Thymus (tissue), 11 donors: ENCODE results near the gene MCM3AP. TPM values are rescaled to one million over a fixed set of nuclear protein-coding genes. Genes with fewer than 3 reads are reported as not detected.

Experiments used
- DNase-seq, 9 donors: peaks; one replicate each; pipeline ENCODE4 v3.0.0-alpha.2; 2013; ENCODE audit warnings: low spot score in 9 of 9, low read depth in 6 of 9, missing footprints in 1 of 9
- H3K27ac ChIP-seq, 2 donors: one replicate each; pipeline ENCODE4 v1.5.1; 2013; ENCODE audit warnings: control low read depth in 1 of 2, low read depth in 1 of 2, low read length in 1 of 2, mild to moderate bottlenecking in 1 of 2, moderate library complexity in 1 of 2
- H3K27me3 ChIP-seq, 2 donors: one replicate each; pipeline ENCODE4 v1.5.1; 2013; ENCODE audit warnings: low read length in 1 of 2; ENCODE audit not compliant: control insufficient read depth in 2 of 2, insufficient read depth in 1 of 2
- H3K36me3 ChIP-seq, 2 donors: one replicate each; pipeline ENCODE4 v1.5.1; 2013; ENCODE audit warnings: low read length in 1 of 2, mild to moderate bottlenecking in 1 of 2, moderate library complexity in 1 of 2; ENCODE audit not compliant: control insufficient read depth in 2 of 2, insufficient read depth in 2 of 2
- H3K4me1 ChIP-seq, 2 donors: one replicate each; pipeline ENCODE4 v1.5.1; 2013; ENCODE audit warnings: low read length in 2 of 2; ENCODE audit not compliant: control insufficient read depth in 2 of 2, insufficient read depth in 2 of 2
- H3K4me3 ChIP-seq, 2 donors: one replicate each; pipeline ENCODE4 v1.5.1; 2013; ENCODE audit warnings: low read length in 2 of 2, control low read depth in 1 of 2, mild to moderate bottlenecking in 1 of 2
- H3K9me3 ChIP-seq, 2 donors: one replicate each; pipeline ENCODE4 v1.5.1; 2013; ENCODE audit warnings: low read length in 1 of 2, mild to moderate bottlenecking in 1 of 2; ENCODE audit not compliant: control insufficient read depth in 2 of 2, insufficient read depth in 1 of 2
- WGBS: extraction: QIAGEN DNeasy Blood & Tissue Kit; methylation state at CpG from one replicate; pipeline ENCODE4 v1.1.7; 2013; 5-methylcytosine and 5-hydroxymethylcytosine counted together
- polyA plus RNA-seq: library from polyadenylated mRNA; stranded (reverse); fragments of 200-250 nt; gene quantifications from one replicate; pipeline ENCODE4 v1.2.3, GENCODE V29; 2013
- total RNA-seq: library from RNA; stranded (reverse); fragments of 120-200 nt; gene quantifications from one replicate; pipeline ENCODE4 v1.2.4, GENCODE V29; 2013
- donor health status: healthy.

MCM3AP gene
- total and polyA plus RNA-seq, 2 donors: 38.1 to 80.4 TPM

DNA sequence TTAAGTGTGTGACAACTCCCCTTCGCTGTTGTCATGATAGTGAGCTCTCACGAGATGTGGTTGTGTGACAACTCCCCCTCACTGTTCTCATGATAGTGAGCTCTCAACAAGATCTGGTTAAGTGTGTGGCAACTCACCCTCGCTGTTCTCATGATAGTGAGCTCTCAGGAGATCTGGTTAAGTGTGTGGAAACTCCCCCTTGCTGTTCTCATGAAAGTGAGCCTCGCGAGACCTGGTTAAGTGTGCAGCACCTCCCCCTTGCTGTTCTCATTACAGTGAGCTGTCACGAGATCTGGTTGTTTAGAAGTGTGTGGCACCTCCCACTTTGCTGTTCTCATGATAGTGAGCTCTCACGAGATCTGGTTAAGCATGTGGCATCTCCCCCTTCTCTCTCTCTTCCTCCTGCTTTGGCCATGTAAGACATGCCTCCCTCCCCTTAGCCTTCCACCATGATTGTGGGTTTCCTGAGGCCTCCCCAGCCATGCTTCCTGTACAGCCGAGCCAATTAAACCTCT, 31.7 kb downstream of the MCM3AP start:
- peak in 1 of 9 donors; percentile 40 for DNase-seq
- H3K36me3 ChIP-seq: peaks cover 66 to 90% of the 10 kb centered on the region in 2 donors
- WGBS: 58% methylated on average over 8 of the region's 8 CpGs
- no peaks in the 10 kb centered on the region for H3K4me1 ChIP-seq
- H3K4me3 ChIP-seq: no peak overlapping the region
- H3K27me3 ChIP-seq: no peaks in the 10 kb centered on the region
- H3K27ac ChIP-seq: no peak overlapping the region
- no peaks in the 10 kb centered on the region for H3K9me3 ChIP-seq

DNA sequence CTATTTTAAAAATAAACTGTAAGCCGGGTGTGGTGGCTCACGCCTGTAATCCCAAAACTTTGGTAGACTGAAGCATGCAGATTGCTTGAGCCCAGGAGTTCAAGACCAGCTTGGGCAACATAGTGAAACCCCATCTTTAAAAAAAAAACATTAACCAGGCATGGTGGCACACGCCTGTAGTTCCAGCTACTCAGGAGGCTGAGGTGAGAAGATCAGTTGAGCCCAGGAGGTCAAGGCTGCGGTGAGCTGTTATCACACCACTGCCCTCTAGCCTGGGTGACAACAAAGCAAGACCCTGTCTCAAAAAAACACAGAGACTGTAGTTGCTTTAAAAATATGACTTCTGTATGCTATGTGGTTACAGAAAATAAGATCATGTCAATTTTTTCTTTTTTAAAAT, 32.6 kb downstream of the MCM3AP start:
- Histone ChIP-seq H3K27me3 (no peaks in the 10 kb centered on the region), H3K27ac (no peak overlapping the region), H3K9me3 (no peaks in the 10 kb centered on the region), H3K36me3 (peaks cover 63 to 86% of the 10 kb centered on the region in 2 donors), H3K4me1 (no peaks in the 10 kb centered on the region), H3K4me3 (no peak overlapping the region)
- DNase-seq: no peak
- 94% methylated on average over 4 of the region's 4 CpGs for WGBS

DNA sequence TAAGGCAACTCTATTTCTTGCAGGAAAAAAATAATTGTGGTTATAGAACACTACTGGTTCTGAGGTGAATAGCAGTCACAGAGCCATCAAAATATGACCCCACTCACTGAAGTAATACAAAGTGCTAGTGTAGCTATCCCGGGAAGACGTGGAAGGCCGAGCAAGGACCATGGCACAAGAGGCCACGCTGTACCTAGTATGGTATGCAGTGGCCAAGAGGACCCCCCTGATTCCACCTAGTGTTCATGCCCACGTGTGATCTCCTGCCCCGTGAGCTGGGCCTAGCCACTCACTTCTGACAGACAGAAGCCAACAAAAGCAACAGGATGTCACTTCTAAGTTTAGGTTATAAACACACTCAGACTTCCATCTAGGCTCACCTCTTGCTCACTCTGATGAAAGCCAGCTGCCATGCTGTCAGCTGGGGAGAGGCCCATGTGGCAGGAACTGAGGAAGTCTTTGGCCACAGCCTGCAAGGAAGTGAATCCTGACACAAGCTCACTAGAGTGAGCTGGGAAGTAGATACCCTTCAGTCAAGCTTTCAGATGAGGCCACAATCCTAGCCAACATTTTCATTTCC, 35.2 kb downstream of the MCM3AP start:
- WGBS: 96% methylated on average over 6 of the region's 6 CpGs
- H3K27me3 ChIP-seq: no peaks in the 10 kb centered on the region
- H3K4me1 ChIP-seq: no peaks in the 10 kb centered on the region
- no peak overlapping the region for H3K27ac ChIP-seq
- no peaks in the 10 kb centered on the region for H3K9me3 ChIP-seq
- peaks cover 62 to 86% of the 10 kb centered on the region in 2 donors for H3K36me3 ChIP-seq
- H3K4me3 ChIP-seq: no peak overlapping the region
- no peak for DNase-seq

DNA sequence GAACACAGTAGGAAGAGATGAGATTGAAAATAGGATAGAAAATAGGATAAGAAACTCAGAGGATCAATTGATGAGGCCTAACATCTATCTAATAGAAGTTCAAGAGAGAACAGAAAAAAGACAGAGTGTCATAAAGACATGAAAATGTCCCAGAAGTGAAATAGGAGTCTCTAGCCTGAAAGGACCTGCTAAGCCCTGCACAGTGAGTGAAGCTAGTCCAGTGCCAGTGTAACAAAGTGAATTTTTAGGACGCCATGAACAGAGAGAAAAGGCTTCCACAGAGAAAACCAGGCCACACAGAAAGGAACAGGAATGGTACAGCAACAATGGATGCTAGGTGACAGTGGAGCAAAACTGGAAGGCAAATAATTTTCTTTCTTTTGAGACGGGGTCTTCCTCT, 36.6 kb downstream of the MCM3AP start:
- whole genome bisulfite sequencing: 98% methylated on average over 2 of the region's 2 CpGs
- DNase-seq: no peak
- no peaks in the 10 kb centered on the region for H3K27me3 ChIP-seq
- no peaks in the 10 kb centered on the region for H3K9me3 ChIP-seq
- no peaks in the 10 kb centered on the region for H3K4me1 ChIP-seq
- peaks cover 63 to 86% of the 10 kb centered on the region in 2 donors for H3K36me3 ChIP-seq
- no peak overlapping the region for H3K4me3 ChIP-seq
- no peak overlapping the region for H3K27ac ChIP-seq

DNA sequence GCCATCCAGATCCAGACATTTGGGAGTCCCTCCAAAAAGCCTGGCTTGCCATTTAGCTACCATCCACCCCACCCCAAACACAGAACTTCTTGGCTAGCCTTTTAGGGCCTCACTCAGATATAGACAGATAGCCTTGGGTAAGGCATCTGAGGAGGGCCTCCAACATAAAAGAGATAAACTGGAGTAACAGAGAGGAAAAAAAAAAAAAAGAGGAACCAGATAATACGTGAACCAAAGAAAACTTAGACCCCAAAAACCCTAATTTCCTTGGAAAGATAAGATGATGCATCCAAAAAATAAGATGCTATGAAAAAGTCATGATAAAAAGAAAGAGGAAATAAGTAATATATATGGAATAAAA, 37.0 kb downstream of the MCM3AP start:
- no peak overlapping the region for H3K4me3 ChIP-seq
- H3K27ac ChIP-seq: no peak overlapping the region
- no peak for DNase-seq
- no peaks in the 10 kb centered on the region for H3K4me1 ChIP-seq
- 96% methylated on average over 1 of the region's 1 CpG for WGBS
- peaks cover 63 to 86% of the 10 kb centered on the region in 2 donors for H3K36me3 ChIP-seq
- H3K27me3 ChIP-seq: no peaks in the 10 kb centered on the region
- no peaks in the 10 kb centered on the region for H3K9me3 ChIP-seq

DNA sequence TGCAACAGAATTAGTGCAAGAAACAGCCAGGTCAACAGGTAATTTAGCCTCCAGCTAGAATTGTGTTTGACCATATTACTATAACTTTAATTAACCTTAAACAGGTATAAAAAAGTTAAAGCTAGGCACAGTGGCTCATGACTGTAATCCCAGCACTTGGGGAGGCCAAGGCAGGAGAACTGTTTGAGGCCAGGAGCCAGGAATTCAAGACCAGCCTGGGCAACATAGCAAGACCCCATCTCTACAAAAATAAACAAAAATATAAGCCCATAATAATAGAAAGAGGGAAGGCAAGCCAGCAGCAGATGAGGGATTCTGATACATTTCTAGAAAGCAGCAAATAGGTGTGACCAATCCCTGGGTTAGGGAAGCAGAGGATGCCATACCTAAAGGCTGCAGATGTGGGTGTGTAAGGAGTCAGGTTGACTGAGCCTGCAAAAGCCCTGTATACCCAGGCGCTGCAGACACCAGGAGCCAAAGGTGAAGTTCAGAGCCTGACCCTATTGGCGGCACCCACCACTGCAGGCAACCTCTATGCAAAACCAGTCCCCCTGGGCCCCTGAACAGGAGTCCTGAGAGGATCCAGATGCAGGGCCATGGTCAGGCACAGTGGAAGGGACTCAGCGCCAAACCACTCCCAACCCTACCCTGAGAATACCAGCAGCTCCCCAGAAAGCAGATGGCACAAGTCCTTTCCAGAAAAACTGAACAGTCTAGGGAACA, 37.6 kb downstream of the MCM3AP start:
- Histone ChIP-seq H3K9me3 (no peaks in the 10 kb centered on the region), H3K27ac (no peak overlapping the region), H3K4me3 (no peak overlapping the region), H3K4me1 (no peaks in the 10 kb centered on the region), H3K27me3 (no peaks in the 10 kb centered on the region), H3K36me3 (peaks cover 67 to 86% of the 10 kb centered on the region in 2 donors)
- WGBS: over 99% methylated on average over 3 of the region's 3 CpGs
- DNase-seq: no peak

DNA sequence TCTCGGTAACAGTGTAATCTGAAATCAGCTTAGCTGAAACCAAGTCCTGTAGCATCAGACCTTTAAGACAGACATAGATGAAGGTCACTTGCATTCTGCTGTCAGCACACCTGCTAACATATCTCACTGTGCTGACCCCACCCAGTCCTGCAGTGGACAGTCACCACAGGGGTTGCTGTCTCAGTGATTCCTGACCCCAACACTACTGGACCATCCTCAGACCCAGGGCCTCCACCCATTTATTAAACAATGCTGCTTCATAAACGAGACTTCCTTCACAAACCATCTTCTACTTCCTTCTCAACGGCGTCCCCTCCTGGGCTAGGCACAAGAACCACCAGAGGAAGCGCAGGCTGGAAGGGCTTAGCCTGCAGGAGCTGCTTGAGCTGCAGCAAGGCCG, 39.1 kb downstream of the MCM3AP start:
- H3K4me1 ChIP-seq: no peaks in the 10 kb centered on the region
- H3K4me3 ChIP-seq: no peak overlapping the region
- no peaks in the 10 kb centered on the region for H3K9me3 ChIP-seq
- WGBS: 96% methylated on average over 6 of the region's 6 CpGs
- peaks cover 68 to 88% of the 10 kb centered on the region in 2 donors for H3K36me3 ChIP-seq
- H3K27ac ChIP-seq: no peak overlapping the region
- H3K27me3 ChIP-seq: no peaks in the 10 kb centered on the region
- DNase-seq: no peak

DNA sequence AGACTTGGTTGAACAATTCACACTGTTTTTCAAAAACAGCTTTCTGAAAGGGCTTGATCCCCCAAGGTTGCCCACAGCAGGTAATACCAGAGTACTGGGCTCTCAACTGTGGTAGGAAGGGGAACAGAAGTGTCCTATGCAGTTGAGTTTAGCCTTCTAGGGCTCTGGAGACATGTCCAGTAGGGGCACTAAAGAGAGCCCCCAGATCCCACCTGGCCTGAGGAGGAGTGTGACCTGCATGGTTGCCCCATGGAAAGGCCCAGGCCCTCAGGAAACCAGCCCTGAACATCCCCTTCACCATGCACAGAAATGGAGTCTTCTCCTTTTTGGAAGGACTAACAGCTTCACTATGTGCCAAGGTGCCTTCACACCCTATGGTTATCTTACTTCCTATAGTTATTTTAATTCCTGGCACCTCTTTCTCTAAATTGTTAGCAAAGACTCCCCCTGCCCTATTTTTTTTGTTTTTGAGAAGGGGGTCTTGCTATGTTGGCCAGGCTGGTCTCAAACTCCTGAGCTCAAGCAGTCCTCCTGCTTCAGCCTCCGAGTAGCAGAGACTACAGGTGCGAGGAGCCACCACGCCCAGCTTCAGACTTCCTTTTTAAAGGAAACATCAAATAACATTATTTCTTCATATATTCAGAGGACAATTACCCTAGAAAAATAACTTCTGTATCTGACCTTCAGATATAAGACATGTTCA, 40.0 kb downstream of the MCM3AP start:
- Histone ChIP-seq H3K4me1 (no peaks in the 10 kb centered on the region), H3K36me3 (peaks cover 74 to 88% of the 10 kb centered on the region in 2 donors)

DNA sequence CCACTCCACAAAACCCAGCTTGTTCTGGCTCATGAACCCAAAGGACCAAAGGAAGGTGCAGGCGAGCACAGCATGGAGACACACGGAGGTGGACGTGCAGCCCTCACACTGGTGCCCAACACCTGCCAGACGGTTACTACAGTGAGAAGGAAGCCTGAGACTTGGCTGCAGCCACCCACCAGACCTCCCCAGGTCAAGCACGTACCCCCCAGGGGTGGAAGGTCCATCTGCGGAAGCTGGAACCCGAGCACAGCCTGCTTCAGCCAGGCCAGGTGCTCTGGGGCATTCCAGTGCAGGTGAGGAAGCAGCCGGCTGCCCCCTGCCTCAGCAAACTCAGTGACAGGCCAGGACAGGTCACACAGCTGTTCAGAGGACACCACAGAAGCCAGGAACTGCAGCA, 40.8 kb downstream of the MCM3AP start:
- no peaks in the 10 kb centered on the region for H3K9me3 ChIP-seq
- WGBS: over 99% methylated on average over 8 of the region's 8 CpGs

More for the DNA sequence above, 40.0 kb downstream of the MCM3AP start:
- no peaks in the 10 kb centered on the region for H3K9me3 ChIP-seq
- WGBS: 77% methylated on average over 3 of the region's 3 CpGs
- no peak overlapping the region for H3K27ac ChIP-seq
- no peak for DNase-seq
- no peaks in the 10 kb centered on the region for H3K27me3 ChIP-seq
- H3K4me3 ChIP-seq: no peak overlapping the region

More for the DNA sequence above, 40.8 kb downstream of the MCM3AP start:
- DNase-seq: no peak
- H3K27me3 ChIP-seq: no peaks in the 10 kb centered on the region
- H3K27ac ChIP-seq: no peak overlapping the region
- no peak overlapping the region for H3K4me3 ChIP-seq
- H3K36me3 ChIP-seq: peaks cover 74 to 90% of the 10 kb centered on the region in 2 donors
- no peaks in the 10 kb centered on the region for H3K4me1 ChIP-seq
